ENCODE measurements around the gene POP7.

GRCh38 chr7:100721505-100721812 lies 15.5 kb downstream of the POP7 start:
- TF ChIP-seq CTCF (IDR thresholded peaks at IDR 0.05 in 4 of 5, conservative IDR thresholded peaks at IDR 0.05 in 1 of 5) (no peak), POLR2A (IDR thresholded peaks at IDR 0.05) (no peak)
